Measurements from ENCODE around the gene HAP1.

GRCh38 chr17:41734949-41735313 lies 488 bp upstream of the HAP1 start:
- TF ChIP-seq CHD2 (IDR thresholded peaks at IDR 0.05; ENCODE audit: low read length) (no peak), POLR2A (IDR thresholded peaks at IDR 0.05; ENCODE audit: control extremely low read depth in 1 of 2, low read depth in 2 of 2, low read length in 2 of 2) (no peak), MAFK (IDR thresholded peaks at IDR 0.05; ENCODE audit: low read depth, low read length) (no peak), JUND (IDR thresholded peaks at IDR 0.05; ENCODE audit: low read length) (no peak), TBP (IDR thresholded peaks at IDR 0.05; ENCODE audit: low read depth, low read length) (no peak), ATF3 (IDR thresholded peaks at IDR 0.05; ENCODE audit: insufficient read depth, low read depth, low read length) (no peak), GABPA (IDR thresholded peaks at IDR 0.05; ENCODE audit: borderline replicate concordance, insufficient read depth, low read length) (no peak), TCF12 (IDR thresholded peaks at IDR 0.05; ENCODE audit: low read depth, low read length) (no peak), RAD21 (IDR thresholded peaks at IDR 0.05 in 1 of 2, conservative IDR thresholded peaks at IDR 0.05 in 1 of 2; ENCODE audit: low read depth in 2 of 2, low read length in 2 of 2) (no peak), EZH2 (IDR thresholded peaks at IDR 0.05; ENCODE audit: low read depth, low read length, severe bottlenecking) (no peak)
- TF ChIP-seq, protein P1, sequence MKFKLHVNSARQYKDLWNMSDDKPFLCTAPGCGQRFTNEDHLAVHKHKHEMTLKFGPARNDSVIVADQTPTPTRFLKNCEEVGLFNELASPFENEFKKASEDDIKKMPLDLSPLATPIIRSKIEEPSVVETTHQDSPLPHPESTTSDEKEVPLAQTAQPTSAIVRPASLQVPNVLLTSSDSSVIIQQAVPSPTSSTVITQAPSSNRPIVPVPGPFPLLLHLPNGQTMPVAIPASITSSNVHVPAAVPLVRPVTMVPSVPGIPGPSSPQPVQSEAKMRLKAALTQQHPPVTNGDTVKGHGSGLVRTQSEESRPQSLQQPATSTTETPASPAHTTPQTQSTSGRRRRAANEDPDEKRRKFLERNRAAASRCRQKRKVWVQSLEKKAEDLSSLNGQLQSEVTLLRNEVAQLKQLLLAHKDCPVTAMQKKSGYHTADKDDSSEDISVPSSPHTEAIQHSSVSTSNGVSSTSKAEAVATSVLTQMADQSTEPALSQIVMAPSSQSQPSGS (IDR thresholded peaks at IDR 0.05; ENCODE audit: low read length), result no peak
- TF ChIP-seq, protein P2, sequence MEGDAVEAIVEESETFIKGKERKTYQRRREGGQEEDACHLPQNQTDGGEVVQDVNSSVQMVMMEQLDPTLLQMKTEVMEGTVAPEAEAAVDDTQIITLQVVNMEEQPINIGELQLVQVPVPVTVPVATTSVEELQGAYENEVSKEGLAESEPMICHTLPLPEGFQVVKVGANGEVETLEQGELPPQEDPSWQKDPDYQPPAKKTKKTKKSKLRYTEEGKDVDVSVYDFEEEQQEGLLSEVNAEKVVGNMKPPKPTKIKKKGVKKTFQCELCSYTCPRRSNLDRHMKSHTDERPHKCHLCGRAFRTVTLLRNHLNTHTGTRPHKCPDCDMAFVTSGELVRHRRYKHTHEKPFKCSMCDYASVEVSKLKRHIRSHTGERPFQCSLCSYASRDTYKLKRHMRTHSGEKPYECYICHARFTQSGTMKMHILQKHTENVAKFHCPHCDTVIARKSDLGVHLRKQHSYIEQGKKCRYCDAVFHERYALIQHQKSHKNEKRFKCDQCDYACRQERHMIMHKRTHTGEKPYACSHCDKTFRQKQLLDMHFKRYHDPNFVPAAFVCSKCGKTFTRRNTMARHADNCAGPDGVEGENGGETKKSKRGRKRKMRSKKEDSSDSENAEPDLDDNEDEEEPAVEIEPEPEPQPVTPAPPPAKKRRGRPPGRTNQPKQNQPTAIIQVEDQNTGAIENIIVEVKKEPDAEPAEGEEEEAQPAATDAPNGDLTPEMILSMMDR (IDR thresholded peaks at IDR 0.05; ENCODE audit: control extremely low read depth in 1 of 3, insufficient read depth in 1 of 3, low read depth in 1 of 3, low read length in 3 of 3), result no peak
- TF ChIP-seq, protein P3, sequence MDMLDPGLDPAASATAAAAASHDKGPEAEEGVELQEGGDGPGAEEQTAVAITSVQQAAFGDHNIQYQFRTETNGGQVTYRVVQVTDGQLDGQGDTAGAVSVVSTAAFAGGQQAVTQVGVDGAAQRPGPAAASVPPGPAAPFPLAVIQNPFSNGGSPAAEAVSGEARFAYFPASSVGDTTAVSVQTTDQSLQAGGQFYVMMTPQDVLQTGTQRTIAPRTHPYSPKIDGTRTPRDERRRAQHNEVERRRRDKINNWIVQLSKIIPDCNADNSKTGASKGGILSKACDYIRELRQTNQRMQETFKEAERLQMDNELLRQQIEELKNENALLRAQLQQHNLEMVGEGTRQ (IDR thresholded peaks at IDR 0.05; ENCODE audit: low read length), result no peak

Data from H1 (cell line).